GM12891 (cell line): ENCODE measurements around the gene NCCRP1.

ENCODE experiments used
- DNase-seq: peaks from one replicate; pipeline ENCODE4 v3.0.0; 2011; ENCODE audit warnings: low spot score; ENCODE audit not compliant: insufficient read length
- FAIRE-seq: peaks from 2 replicates; lab custom pipeline; 2011; peaks lifted over from hg19 to GRCh38; lab: Jason Lieb, UNC
- PAX5 ChIP-seq: IDR thresholded peaks from 2 replicates; pipeline ENCODE4 v1.6.1; 2011; ENCODE audit warnings: low read length, moderate library complexity, mild to moderate bottlenecking; ENCODE audit not compliant: insufficient read depth, severe bottlenecking
- POLR2A ChIP-seq: IDR thresholded peaks from 2 replicates; pipeline ENCODE4 v1.6.1; 2011; ENCODE audit warnings: low read depth, low read length, control low read depth
- POLR2AphosphoS5 ChIP-seq: IDR thresholded peaks from 2 replicates; pipeline ENCODE4 v1.6.1; 2011; ENCODE audit warnings: low read depth, low read length, control low read depth
- POU2F2 ChIP-seq: IDR thresholded peaks from 2 replicates; pipeline ENCODE4 v1.6.1; 2011; ENCODE audit warnings: low read depth, mild to moderate bottlenecking, control low read depth, low read length, moderate library complexity
- SPI1 ChIP-seq: IDR thresholded peaks from 2 replicates; pipeline ENCODE4 v1.6.1; 2011; ENCODE audit warnings: low read depth, low read length, control low read depth
- TAF1 ChIP-seq: IDR thresholded peaks from 2 replicates; pipeline ENCODE4 v1.6.1; 2011; ENCODE audit warnings: low read depth, low read length, control low read depth

The NCCRP1 gene

DNA sequence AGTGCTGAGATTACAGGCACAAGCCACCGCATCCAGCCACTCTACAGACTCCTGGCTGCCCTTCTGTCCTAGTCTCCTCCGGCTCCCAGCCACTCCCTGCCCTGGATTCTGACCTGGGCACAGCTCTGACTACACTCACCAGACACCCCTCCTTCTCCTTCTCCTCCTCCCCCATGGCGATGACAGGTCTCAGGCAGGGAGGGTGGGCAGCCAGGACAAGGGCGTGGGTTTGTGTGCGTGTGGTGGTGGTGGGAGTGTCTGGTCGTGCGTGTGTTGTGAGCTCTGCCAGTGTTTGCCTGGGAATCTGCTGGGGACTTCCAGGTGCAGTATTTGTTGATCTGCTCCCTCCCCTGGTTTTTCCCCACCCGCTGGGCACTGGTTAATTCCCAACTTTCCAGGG, 3.0 kb upstream of the NCCRP1 start:
- no peak for FAIRE-seq

DNA sequence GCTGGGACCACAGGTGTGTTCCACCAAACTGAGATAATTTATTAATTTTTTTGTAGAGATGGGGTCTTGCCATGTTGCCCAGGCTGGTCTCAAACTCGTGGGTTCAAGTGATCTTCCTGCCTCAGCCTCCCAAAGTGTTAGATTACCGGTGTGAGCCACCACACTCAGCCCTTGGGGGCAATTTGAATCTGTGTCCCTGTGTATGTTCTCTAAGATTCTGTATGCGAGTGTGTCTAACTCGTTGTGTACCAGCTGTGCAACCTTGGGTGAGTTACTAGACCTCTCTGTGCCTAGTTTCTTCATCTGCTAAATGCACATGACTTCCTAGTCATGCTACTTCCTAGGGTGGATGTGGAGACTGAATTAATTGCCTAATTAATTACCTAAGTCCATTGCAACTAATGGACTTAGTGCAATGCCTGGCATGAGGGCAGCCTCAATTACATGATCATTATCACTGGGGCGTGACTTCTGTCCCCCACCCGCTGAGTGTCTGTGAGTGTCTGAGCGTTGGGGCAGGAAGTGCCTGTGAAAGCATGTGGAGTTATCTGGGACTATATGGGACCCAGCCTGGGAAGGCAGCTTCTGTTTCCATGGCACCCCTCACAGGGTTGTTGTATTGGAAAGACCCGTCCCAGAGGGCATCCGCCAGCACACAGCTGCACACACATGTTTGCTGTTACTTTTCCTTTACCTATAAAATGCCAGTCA, 1.8 kb upstream of the NCCRP1 start:
- FAIRE-seq (no peak), DNase-seq (no peak)
- no peak for TF ChIP-seq POLR2A
- TF ChIP-seq POU2F2 = no peak
- TF ChIP-seq POLR2AphosphoS5 = no peak
- TF ChIP-seq SPI1 = no peak
- no peak for TF ChIP-seq PAX5
- no peak for TF ChIP-seq TAF1

More for the DNA sequence above, 3.0 kb upstream of the NCCRP1 start:
- TF ChIP-seq PAX5 (no peak), SPI1 (no peak), POU2F2 (no peak), POLR2A (no peak)
- no peak for DNase-seq

DNA sequence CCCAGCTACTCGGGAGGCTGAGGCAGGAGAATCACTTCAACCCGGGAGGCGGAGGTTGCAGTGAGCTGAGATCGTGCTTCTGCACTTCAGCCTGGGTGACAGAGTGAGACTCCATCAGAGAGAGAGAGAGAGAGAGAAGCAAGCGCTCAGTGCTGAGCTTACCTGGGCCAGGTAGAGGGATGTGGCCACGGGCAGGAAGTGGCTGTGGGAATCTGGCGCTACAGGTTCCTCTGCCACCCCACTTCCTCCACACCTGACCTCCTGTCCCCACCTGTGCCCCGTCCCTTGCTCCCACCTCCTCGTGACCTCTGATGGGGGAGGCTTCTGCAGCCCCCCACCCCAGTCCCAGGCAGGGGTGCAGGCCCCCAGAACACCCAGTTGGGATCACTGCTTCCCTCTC, 1.0 kb upstream of the NCCRP1 start:
- TF ChIP-seq PAX5 = no peak
- TF ChIP-seq TAF1 = no peak
- FAIRE-seq (no peak), DNase-seq (no peak)

DNA sequence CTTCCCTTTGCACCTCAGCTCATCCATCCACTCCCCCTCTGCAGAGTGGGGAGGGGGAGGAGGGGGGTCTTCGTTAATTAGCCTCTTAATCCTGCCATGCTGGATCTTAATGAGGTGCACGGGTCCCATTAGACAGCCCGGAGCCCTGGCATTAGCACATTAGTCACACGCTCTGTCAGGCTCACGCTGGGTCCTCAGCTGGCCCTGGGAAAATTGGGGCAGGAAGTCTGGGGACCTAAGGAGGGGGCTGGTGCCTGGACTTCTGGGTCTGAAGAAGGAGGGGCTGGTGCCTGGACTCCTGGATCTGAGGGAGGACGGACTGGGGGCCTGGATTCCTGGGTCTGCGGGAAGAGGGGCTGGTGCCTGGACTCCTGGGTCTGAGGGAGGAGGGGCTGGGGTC, 444 bp upstream of the NCCRP1 start:
- no peak for FAIRE-seq
- no peak for TF ChIP-seq POU2F2
- no peak for TF ChIP-seq SPI1
- no peak for TF ChIP-seq TAF1
- no peak for TF ChIP-seq POLR2A
- no peak for TF ChIP-seq POLR2AphosphoS5
- no peak for TF ChIP-seq PAX5
- DNase-seq = no peak

DNA sequence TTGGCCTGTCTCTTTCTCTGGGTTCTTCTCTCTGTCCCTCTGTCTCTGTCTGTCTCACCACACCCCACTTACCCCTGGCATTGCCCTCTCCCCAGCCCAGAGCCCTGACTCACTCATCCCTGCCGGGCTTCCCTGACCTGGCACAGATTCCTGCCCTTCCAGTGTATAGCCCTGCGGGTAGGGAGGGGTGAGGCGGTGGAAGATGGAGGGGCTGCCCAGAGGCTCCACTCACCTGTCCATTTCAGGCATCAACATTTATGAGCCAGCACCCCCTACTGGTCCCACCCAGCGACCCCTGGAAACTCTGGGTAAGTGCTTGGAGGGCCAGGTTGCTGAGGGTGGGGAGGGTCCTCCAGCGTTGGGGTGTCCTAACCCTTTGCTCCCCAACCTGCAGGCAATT, 1.0 kb downstream of the NCCRP1 start:
- TF ChIP-seq POLR2A (no peak), PAX5 (no peak), TAF1 (no peak), SPI1 (no peak), POU2F2 (no peak), POLR2AphosphoS5 (no peak)
- DNase-seq (no peak), FAIRE-seq (no peak)

DNA sequence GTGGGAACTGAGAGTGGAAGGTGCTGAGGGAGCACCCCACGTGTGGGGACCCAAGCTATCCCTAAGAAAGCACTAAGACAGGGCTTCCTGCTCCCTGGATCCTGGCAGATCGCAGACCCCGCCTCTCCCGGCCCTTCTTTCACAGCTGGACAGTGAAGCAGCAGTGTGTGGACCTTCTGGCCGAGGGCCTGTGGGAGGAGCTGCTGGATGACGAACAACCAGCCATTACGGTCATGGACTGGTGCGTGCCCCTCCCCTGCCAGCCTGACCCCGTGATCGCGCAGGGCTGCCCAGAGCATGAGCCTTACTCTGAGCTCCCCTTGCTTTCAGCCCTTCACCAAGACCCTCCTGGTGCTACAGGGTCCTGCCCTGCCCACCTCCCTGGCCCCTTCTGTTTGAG, 2.3 kb downstream of the NCCRP1 start:
- TF ChIP-seq POLR2A = no peak
- TF ChIP-seq POU2F2 = no peak
- TF ChIP-seq POLR2AphosphoS5 = no peak
- TF ChIP-seq SPI1 = no peak
- TF ChIP-seq TAF1 = no peak
- TF ChIP-seq PAX5 = no peak
- DNase-seq (no peak), FAIRE-seq (no peak)

DNA sequence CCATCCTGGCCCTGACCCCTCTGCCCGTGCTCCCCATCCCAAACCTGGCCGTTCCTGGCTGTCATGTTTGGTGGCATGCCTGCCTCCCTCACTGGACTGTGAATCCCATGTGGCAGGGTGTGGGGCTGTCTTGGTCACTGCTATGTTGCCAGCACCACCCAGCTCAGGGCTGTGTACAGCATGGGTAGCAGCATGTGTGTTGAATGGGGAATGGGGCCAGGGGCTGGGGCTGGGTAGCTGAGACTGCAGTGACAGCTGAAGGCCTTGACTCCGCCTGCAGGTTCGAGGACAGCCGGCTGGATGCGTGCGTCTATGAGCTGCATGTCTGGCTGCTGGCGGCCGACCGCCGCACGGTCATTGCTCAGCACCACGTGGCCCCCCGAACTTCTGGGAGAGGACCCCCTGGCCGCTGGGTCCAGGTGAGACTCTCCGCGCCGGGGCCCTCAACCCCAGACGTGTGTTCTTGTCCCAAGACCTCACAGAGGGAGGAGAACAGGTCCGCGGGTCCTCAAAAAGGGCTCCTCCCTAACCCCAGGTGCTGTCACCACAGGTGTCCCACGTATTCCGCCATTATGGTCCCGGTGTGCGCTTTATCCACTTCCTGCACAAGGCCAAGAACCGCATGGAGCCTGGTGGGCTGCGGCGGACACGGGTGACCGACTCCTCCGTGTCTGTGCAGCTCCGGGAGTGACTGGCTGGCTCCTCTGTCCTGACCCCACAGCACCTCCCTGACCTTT, 3.5 kb downstream of the NCCRP1 start:
- no peak for DNase-seq
- no peak for TF ChIP-seq POLR2AphosphoS5
- no peak for TF ChIP-seq POLR2A
- no peak for TF ChIP-seq SPI1
- TF ChIP-seq PAX5 = no peak
- TF ChIP-seq POU2F2 = no peak
- FAIRE-seq = no peak

DNA sequence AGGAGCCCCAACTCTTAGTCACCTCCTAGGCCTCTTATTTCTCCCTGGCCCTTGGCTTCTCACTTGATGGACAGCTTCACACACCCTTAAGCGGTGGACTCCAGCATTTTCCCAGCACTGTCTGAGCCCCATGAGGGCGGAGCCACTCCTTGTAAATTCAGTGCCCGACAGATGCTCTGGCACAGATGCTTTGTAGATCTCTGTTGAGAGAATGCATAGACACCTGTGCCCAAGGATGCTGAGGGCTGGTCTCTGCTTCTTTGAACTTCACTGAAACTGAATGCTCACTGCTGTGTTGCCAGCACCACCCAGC, 4.0 kb downstream of the NCCRP1 start:
- FAIRE-seq = no peak
- TF ChIP-seq TAF1 (no peak), PAX5 (no peak), POU2F2 (no peak), SPI1 (no peak), POLR2AphosphoS5 (no peak), POLR2A (no peak)
- no peak for DNase-seq

DNA sequence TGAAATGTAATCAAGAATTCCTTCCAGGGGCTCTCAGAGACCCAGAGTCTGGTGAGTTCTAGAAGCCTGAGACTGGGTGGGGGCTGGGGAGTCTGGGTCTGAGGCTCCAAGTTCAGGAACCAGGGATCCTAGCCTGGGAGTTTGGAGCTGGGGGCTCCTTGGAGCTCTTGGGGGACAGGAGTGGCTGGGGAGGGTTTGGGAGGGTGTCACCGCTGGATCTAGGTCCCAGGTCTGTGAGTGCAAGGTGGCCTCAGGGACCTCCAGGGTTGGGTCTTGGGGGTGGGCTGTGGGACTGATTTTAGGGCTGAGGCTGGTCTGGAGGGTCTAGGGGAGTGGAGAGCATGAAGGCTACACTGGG, 6.2 kb downstream of the NCCRP1 start:
- TF ChIP-seq POLR2A = no peak
- TF ChIP-seq PAX5 = no peak
- no peak for TF ChIP-seq TAF1
- DNase-seq (no peak), FAIRE-seq (no peak)

DNA sequence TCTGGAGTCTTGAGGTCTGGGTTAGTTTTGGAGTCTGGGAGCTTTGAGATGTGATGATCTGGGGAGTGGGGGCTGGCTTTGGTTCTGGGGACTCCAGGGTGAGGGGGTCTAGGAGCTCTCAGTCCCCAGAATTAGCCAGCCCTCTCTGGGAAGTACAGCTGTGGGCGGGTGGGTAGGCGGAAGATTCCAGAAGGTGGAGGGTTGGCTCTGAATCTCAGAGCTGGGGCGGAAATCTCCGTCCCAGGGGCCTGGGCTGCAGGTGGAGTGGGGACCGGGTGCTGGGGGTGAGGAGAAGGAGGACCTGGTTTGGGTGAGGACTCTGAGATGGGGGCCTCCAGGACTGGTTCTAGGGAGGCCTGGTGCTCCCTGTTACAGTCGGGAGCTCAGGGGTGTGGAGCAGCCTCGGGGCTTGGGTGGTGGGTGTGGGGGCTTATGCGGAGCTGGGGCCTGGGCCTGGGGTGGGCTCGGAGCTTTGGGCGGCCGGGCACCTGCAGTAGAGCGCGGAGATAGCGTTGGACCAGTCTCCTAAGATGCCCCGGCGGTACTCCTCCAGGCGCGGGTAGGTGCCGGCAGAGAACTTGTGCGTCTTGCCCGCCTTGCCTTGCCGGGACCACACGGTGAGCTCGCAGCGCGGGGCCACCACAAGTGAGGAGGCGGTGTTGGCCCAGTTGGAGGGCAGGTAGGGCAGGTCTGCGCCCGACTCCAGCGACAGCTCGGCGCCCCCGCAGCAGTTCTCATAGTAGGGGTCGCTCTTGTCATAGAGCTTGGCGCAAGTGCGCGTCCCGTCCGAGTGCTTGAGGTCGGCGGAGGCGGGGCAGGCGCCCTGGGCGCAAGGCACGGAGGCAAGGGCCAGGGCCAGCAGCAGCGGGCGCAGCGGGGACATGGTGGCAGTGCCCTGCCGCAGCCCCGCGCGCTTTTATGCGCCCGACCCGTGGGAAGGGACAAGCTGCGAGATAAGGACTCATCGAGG, 6.9 kb downstream of the NCCRP1 start, which contains the start of gene SYCN:
SYCN (minus strand) TSS at position 892 of the 970 bp plus-strand sequence; CDS start at position 883, 9 bp downstream.
- DNase-seq (no peak), FAIRE-seq (no peak)
- TF ChIP-seq PAX5 (no peak), POU2F2 (no peak), TAF1 (no peak), POLR2AphosphoS5 (no peak)
